Globus pallidus (tissue), 1 donor: ENCODE measurements around the gene ZSWIM4.
A peak's percentile ranks its signal among the peaks of the same experiment; 100 is the strongest.

Experiments
- DNase-seq: peaks from one replicate; pipeline ENCODE4 v3.0.0-alpha.2; 2015; ENCODE audit warnings: low spot score

Gene ZSWIM4

GRCh38 chr19:13812544-13812943, 17.3 kb downstream of the ZSWIM4 start:
- DNase-seq: no peak

GRCh38 chr19:13813147-13813546, 17.9 kb downstream of the ZSWIM4 start:
- DNase-seq: no peak

GRCh38 chr19:13814550-13814949, 19.3 kb downstream of the ZSWIM4 start:
- no peak for DNase-seq

GRCh38 chr19:13817018-13817614, 21.9 kb downstream of the ZSWIM4 start:
- no peak for DNase-seq

- no peak for DNase-seq
Measured at GRCh38 chr19:13817615-13818371, 22.6 kb downstream of the ZSWIM4 start.

GRCh38 chr19:13819238-13819637, 24.0 kb downstream of the ZSWIM4 start:
- no peak for DNase-seq

- no peak for DNase-seq
Measured at GRCh38 chr19:13821292-13821691, 26.0 kb downstream of the ZSWIM4 start.

- DNase-seq: no peak
Measured at GRCh38 chr19:13823256-13823655, 28.0 kb downstream of the ZSWIM4 start.

GRCh38 chr19:13823901-13824300, 28.7 kb downstream of the ZSWIM4 start:
- no peak for DNase-seq

GRCh38 chr19:13824703-13825102, 29.5 kb downstream of the ZSWIM4 start:
- no peak for DNase-seq

- no peak for DNase-seq
Measured at GRCh38 chr19:13825489-13826441, 30.5 kb downstream of the ZSWIM4 start.

GRCh38 chr19:13826652-13827235, 31.5 kb downstream of the ZSWIM4 start:
- DNase-seq: no peak

GRCh38 chr19:13827656-13828055, 32.4 kb downstream of the ZSWIM4 start:
- DNase-seq: no peak

- DNase-seq: no peak
Measured at GRCh38 chr19:13830114-13830740, 35.0 kb downstream of the ZSWIM4 start.

GRCh38 chr19:13830741-13831536, 35.7 kb downstream of the ZSWIM4 start:
- no peak for DNase-seq

- no peak for DNase-seq
Measured at GRCh38 chr19:13831537-13832467, 36.6 kb downstream of the ZSWIM4 start.

- DNase-seq: peak; percentile 84
Measured at GRCh38 chr19:13833330-13834243, 38.3 kb downstream of the ZSWIM4 start.

GRCh38 chr19:13834244-13835069, 39.2 kb downstream of the ZSWIM4 start:
- DNase-seq: no peak
